GM23338 (cell line): ENCODE measurements around the gene CDK5R1. TPM values are rescaled to one million over a fixed set of nuclear protein-coding genes. Genes with fewer than 3 reads are reported as not detected.
"Not testable (repeated sequence)": the region's sequence is repeated elsewhere in the genome, so short reads cannot be mapped to it uniquely, and the experiment has no call there.

Experiments
- ATAC-seq: fragments of 200-7000 bp; cut with Tn5 transposase; 3 replicates; pipeline ENCODE4 v1.9.1; 2020
- DNase-seq: peaks from one replicate; pipeline ENCODE4 v3.0.0-alpha.2; 2015; ENCODE audit warnings: low spot score
- H2AFZ ChIP-seq: fragments of 200-600 bp; sonication (generic); 2 replicates; pipeline ENCODE4 v1.8.0; 2016; ENCODE audit warnings: antibody characterized with exemption, mild to moderate bottlenecking, moderate library complexity
- H3F3A ChIP-seq: fragments of 200-600 bp; sonication (generic); replicated peaks from 2 replicates; pipeline ENCODE4 v1.8.0; 2017; ENCODE audit warnings: antibody characterized with exemption, mixed run types, low read depth
- H3K27ac ChIP-seq: fragments of 200-600 bp; sonication (generic); 2 replicates; pipeline ENCODE4 v1.6.1; 2016; ENCODE audit warnings: low read depth
- H3K27me3 ChIP-seq: fragments of 200-600 bp; sonication (generic); 2 replicates; pipeline ENCODE4 v1.8.0; 2016; ENCODE audit warnings: mild to moderate bottlenecking, mixed run types, moderate library complexity; ENCODE audit not compliant: insufficient read depth
- H3K36me3 ChIP-seq: fragments of 200-600 bp; sonication (generic); 2 replicates; pipeline ENCODE4 v1.8.0; 2016; ENCODE audit warnings: mild to moderate bottlenecking; ENCODE audit not compliant: insufficient read depth
- H3K4me1 ChIP-seq: fragments of 200-600 bp; sonication (generic); 2 replicates; pipeline ENCODE4 v1.8.0; 2016; ENCODE audit warnings: mild to moderate bottlenecking, moderate library complexity; ENCODE audit not compliant: insufficient read depth
- H3K4me2 ChIP-seq: fragments of 200-600 bp; sonication (generic); 2 replicates; pipeline ENCODE4 v1.7.1; 2017; ENCODE audit warnings: mixed run types
- H3K4me3 ChIP-seq: fragments of 200-600 bp; sonication (generic); 2 replicates; pipeline ENCODE4 v1.6.1; 2016; ENCODE audit warnings: mixed run types
- H3K79me2 ChIP-seq: fragments of 200-600 bp; sonication (generic); replicated peaks from 2 replicates; pipeline ENCODE4 v1.8.0; 2017; ENCODE audit warnings: mild to moderate bottlenecking; ENCODE audit not compliant: insufficient read depth
- H3K9me2 ChIP-seq: fragments of 200-600 bp; sonication (generic); 2 replicates; pipeline ENCODE4 v1.8.0; 2017; ENCODE audit not compliant: insufficient read depth
- H4K20me1 ChIP-seq: fragments of 200-600 bp; sonication (generic); replicated peaks from 2 replicates; pipeline ENCODE4 v1.8.0; 2017; ENCODE audit warnings: mild to moderate bottlenecking; ENCODE audit not compliant: insufficient read depth
- H3K27ac Mint-ChIP-seq: 2 replicates; pipeline ENCODE4 v1.8.0; 2020; ENCODE audit warnings: inconsistent platforms, mild to moderate bottlenecking, moderate library complexity, mixed read lengths
- H3K27me3 Mint-ChIP-seq: 3 replicates; pipeline ENCODE4 v1.8.0; 2022; ENCODE audit warnings: low read depth, mild to moderate bottlenecking, moderate library complexity, mixed read lengths, inconsistent platforms; ENCODE audit not compliant: insufficient read depth, poor library complexity
- H3K36me3 Mint-ChIP-seq: 3 replicates; pipeline ENCODE4 v1.8.0; 2021; ENCODE audit warnings: low read depth, mild to moderate bottlenecking, inconsistent platforms, moderate library complexity, mixed read lengths
- H3K4me1 Mint-ChIP-seq: 3 replicates; pipeline ENCODE4 v1.8.0; 2020; ENCODE audit warnings: mild to moderate bottlenecking, inconsistent platforms, mixed read lengths
- H3K4me3 Mint-ChIP-seq: 3 replicates; pipeline ENCODE4 v1.8.0; 2021; ENCODE audit warnings: moderate library complexity, mild to moderate bottlenecking, inconsistent platforms, mixed read lengths
- H3K9me3 Mint-ChIP-seq: 3 replicates; pipeline ENCODE4 v1.8.0; 2020; ENCODE audit warnings: moderate library complexity, mild to moderate bottlenecking, inconsistent platforms, mixed read lengths
- CREB1 ChIP-seq: fragments of 250-450 bp; sonication (Bioruptor Pico); IDR thresholded peaks from 2 replicates; pipeline ENCODE4 v1.5.0; 2020; ENCODE audit warnings: low read depth, mild to moderate bottlenecking, moderate library complexity
- CTCF ChIP-seq, 2 experiments: fragments of 200-600 bp in 1 of 2; sonication (generic) in 1 of 2; conservative IDR thresholded peaks; 2 replicates each; pipeline versions ENCODE4 v1.5.1 to v1.6.1; 2016 to 2017; ENCODE audit warnings: antibody characterized with exemption in 2 of 2, low read depth in 2 of 2, mild to moderate bottlenecking in 2 of 2, moderate library complexity in 1 of 2
- ETS1 ChIP-seq: IDR thresholded peaks from 2 replicates; pipeline ENCODE4 v1.6.1; 2016; ENCODE audit warnings: antibody characterized with exemption
- EZH2 ChIP-seq: fragments of 200-600 bp; sonication (generic); IDR thresholded peaks from one replicate; pipeline ENCODE4 v1.8.0; 2017; ENCODE audit warnings: antibody characterized with exemption, mild to moderate bottlenecking, low read depth; ENCODE audit not compliant: unreplicated experiment
- EZH2phosphoT487 ChIP-seq: fragments of 200-600 bp; sonication (generic); IDR thresholded peaks from one replicate; pipeline ENCODE4 v1.8.1; 2018; ENCODE audit warnings: antibody characterized with exemption; ENCODE audit not compliant: unreplicated experiment
- JUNB ChIP-seq: IDR thresholded peaks from one replicate; pipeline ENCODE4 v1.6.1; 2016; ENCODE audit warnings: antibody characterized with exemption; ENCODE audit not compliant: unreplicated experiment
- POLR2AphosphoS5 ChIP-seq: IDR thresholded peaks from 2 replicates; pipeline ENCODE4 v1.6.1; 2016; ENCODE audit warnings: antibody characterized with exemption, low read depth
- ZNF331 ChIP-seq: fragments of 250-450 bp; sonication (Bioruptor Pico); IDR thresholded peaks from 2 replicates; pipeline ENCODE4 v1.5.0; 2020; ENCODE audit warnings: low read depth, mild to moderate bottlenecking, moderate library complexity
- ZNF462 ChIP-seq: fragments of 250-450 bp; sonication (Bioruptor Pico); IDR thresholded peaks from 2 replicates; pipeline ENCODE4 v1.5.0; 2020; ENCODE audit warnings: mild to moderate bottlenecking, moderate library complexity
- polyA plus RNA-seq: library from polyadenylated mRNA; unstranded; fragments of >200 nt; fragmentation: Nextera tagmentation; extraction: Ambion mirVana; gene quantifications from 2 replicates; pipeline ENCODE4 v1.2.1, GENCODE V29; 2016
- total RNA-seq: library from RNA; depleted of rRNA; stranded (reverse); fragments of >200 nt; shearing (Covaris generic); gene quantifications from 2 replicates; pipeline ENCODE4 v1.2.3, GENCODE V29; 2014

CDK5R1 gene
- total and polyA plus RNA-seq, 2 experiments from 2014 or later, result 4.0 to 11.6 TPM

DNA sequence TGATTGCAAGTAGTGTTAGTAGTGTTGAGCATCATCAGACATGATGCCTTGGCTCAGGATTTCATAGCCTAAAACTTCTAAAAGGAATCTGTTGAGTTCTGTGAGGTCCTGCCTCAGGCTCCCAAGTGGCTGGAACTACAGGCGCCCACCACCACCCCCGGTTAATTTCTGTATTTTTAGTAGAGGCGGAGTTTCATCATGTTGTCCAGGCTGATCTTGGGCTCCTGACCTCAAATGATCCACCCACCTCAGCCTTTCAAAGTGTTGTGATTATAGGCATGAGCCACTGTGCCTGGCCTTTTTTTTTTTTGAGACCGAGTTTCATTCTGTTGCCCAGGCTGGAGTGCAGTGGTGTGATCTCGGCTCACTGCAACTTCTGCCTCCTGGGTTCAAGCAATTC is 36.8 kb upstream of the CDK5R1 start (continued):
- no peak for TF ChIP-seq CTCF (conservative IDR thresholded peaks at IDR 0.05; ENCODE audit: low read depth in 2 of 2)
- no peak for TF ChIP-seq JUNB
- no peak for TF ChIP-seq ZNF331 (CRISPR knock-in tag)

DNA sequence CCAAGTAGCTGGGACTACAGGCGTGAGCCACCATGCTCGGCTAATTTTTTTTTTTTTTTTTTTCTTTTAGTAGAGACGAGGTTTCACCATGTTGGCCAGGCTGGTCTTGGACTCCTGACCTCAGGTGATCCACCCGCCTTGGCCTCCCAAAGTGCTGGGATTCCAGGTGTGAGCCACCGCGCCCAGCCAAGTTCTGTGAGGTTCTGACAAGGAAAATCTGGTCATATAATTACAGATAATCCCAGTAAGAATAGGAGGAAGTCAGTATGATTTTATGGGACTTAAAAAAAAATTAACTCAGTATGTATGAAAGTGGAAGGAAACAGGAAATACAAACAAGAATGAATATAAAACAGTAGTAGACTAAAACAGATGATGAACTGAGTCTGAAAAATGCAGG is 36.4 kb upstream of the CDK5R1 start:
- H3K36me3 ChIP-seq, result peaks cover 76% of the 10 kb centered on the region
- H3K4me1 Mint-ChIP-seq, result peaks cover 16% of the 10 kb centered on the region
- not testable (repeated sequence) for H3K27me3 Mint-ChIP-seq

GRCh38 chr17:32451879-32452278 is 34.9 kb upstream of the CDK5R1 start:
- H3K4me3 Mint-ChIP-seq, result no peak overlapping the region
- ATAC-seq (no peak), DNase-seq (no peak)
- H4K20me1 ChIP-seq, result peaks cover 59% of the 10 kb centered on the region
- no peak overlapping the region for H3K27ac ChIP-seq
- H3K27me3 ChIP-seq, result no peaks in the 10 kb centered on the region
- H3K36me3 Mint-ChIP-seq, result peaks cover 96% of the 10 kb centered on the region
- H2AFZ ChIP-seq, result no peak overlapping the region
- H3K27ac Mint-ChIP-seq, result no peak overlapping the region
- peaks cover 100% of the 10 kb centered on the region for H3K79me2 ChIP-seq
- peaks cover 2% of the 10 kb centered on the region; the same call in 1 of the 3 replicates for H3K4me1 Mint-ChIP-seq
- no peaks in the 10 kb centered on the region; the same call in 1 of the 2 replicates for H3F3A ChIP-seq
- H3K9me3 Mint-ChIP-seq, result no peaks in the 10 kb centered on the region
- H3K36me3 ChIP-seq, result peaks cover 78% of the 10 kb centered on the region
- no peaks in the 10 kb centered on the region for H3K9me2 ChIP-seq
- H3K4me1 ChIP-seq, result no peaks in the 10 kb centered on the region
- no peak overlapping the region for H3K4me3 ChIP-seq
- no peaks in the 10 kb centered on the region for H3K27me3 Mint-ChIP-seq
- no peak overlapping the region for H3K4me2 ChIP-seq
- TF ChIP-seq ZNF462 (CRISPR knock-in tag) (no peak), EZH2phosphoT487 (no peak), CREB1 (CRISPR knock-in tag) (no peak), EZH2 (no peak), JUNB (no peak), ETS1 (no peak), CTCF (conservative IDR thresholded peaks at IDR 0.05; ENCODE audit: low read depth in 2 of 2) (no peak), POLR2AphosphoS5 (no peak)

More for the DNA sequence above, 36.4 kb upstream of the CDK5R1 start:
- not testable (repeated sequence) for H3K9me3 Mint-ChIP-seq, H3K4me3 Mint-ChIP-seq, H3K4me3 ChIP-seq, H3K9me2 ChIP-seq, H3K4me2 ChIP-seq, H3K27me3 ChIP-seq, H3K27ac ChIP-seq, H3F3A ChIP-seq, DNase-seq, ATAC-seq, H2AFZ ChIP-seq, H3K27ac Mint-ChIP-seq
- H3K36me3 Mint-ChIP-seq, result peaks cover 92% of the 10 kb centered on the region
- Histone ChIP-seq H3K4me1 (peaks cover 11% of the 10 kb centered on the region), H3K79me2 (peaks cover 100% of the 10 kb centered on the region), H4K20me1 (peaks cover 66% of the 10 kb centered on the region)
